Breast epithelium (tissue), 4 donors: Measurements from ENCODE around the gene SNX27. TPM values are rescaled to one million over a fixed set of nuclear protein-coding genes. Genes with fewer than 3 reads are reported as not detected.
A peak's percentile ranks its signal among the peaks of the same experiment; 100 is the strongest.

ENCODE experiments used
- DNase-seq, 2 donors: peaks; one replicate each; pipeline ENCODE4 v3.0.0-alpha.2; 2019; ENCODE audit warnings: low spot score in 2 of 2
- H3K27ac ChIP-seq, 2 donors: fragments of 200-600 bp; sonication (generic) in 1 of 2; one replicate each; pipeline ENCODE4 v1.5.1; 2016 to 2019; ENCODE audit warnings: mild to moderate bottlenecking in 1 of 2
- H3K27me3 ChIP-seq, 2 donors: fragments of 200-600 bp; sonication (generic) in 1 of 2; one replicate each; pipeline versions ENCODE4 v1.5.1 to v1.6.0; 2017 to 2019; ENCODE audit warnings: control low read depth in 1 of 2, mild to moderate bottlenecking in 1 of 2
- H3K36me3 ChIP-seq: fragments of 200-600 bp; one replicate; pipeline ENCODE4 v1.5.1; 2019
- H3K4me1 ChIP-seq, 2 donors: fragments of 200-600 bp; sonication (generic); one replicate each; pipeline ENCODE4 v1.5.1; 2016 to 2019; ENCODE audit warnings: control low read depth in 1 of 2
- H3K4me3 ChIP-seq, 3 donors: fragments of 200-600 bp; sonication (generic); 1 replicate in 2 of 3; 2 replicates in 1 of 3; pipeline ENCODE4 v1.5.1; 2016 to 2019; ENCODE audit warnings: mild to moderate bottlenecking in 3 of 3, moderate library complexity in 2 of 3
- H3K9me3 ChIP-seq, 2 donors: fragments of 200-600 bp; sonication (generic) in 1 of 2; one replicate each; pipeline ENCODE4 v1.5.1; 2016 to 2019; ENCODE audit warnings: control low read depth in 1 of 2
- POLR2A ChIP-seq: fragments of 450-650 bp; IDR thresholded peaks from one replicate; pipeline ENCODE4 v1.6.1; 2016; ENCODE audit warnings: antibody characterized with exemption, mild to moderate bottlenecking, moderate library complexity
- POLR2AphosphoS5 ChIP-seq, 3 donors: sonication (generic); formaldehyde crosslinking; IDR thresholded peaks; one replicate each; pipeline ENCODE4 v1.6.1; 2017; ENCODE audit warnings: antibody characterized with exemption in 3 of 3
- intact Hi-C: fragments of 100-400 bp; cut with DNase I; formaldehyde crosslinking; loops from one replicate; pipeline ENCODE4 v1.15.1; 2023; ENCODE audit warnings: low total_unique reads
- total RNA-seq, 3 donors: library from RNA; depleted of rRNA; stranded (reverse); fragments of >200 nt; gene quantifications; one replicate each; pipeline ENCODE4 v1.1.0, GENCODE V29; 2016
- TF ChIP-seq, protein P1 (sequence below), 3 donors: fragments of 450-650 bp; IDR thresholded peaks; one replicate each; pipeline ENCODE4 v1.5.1; 2016 to 2017; ENCODE audit warnings: antibody characterized with exemption in 3 of 3, mild to moderate bottlenecking in 3 of 3, moderate library complexity in 3 of 3

Gene SNX27
- total RNA-seq, 3 donors from 2014 or later, result 41.3 to 46.8 (median 43.6) TPM

- Histone ChIP-seq H3K4me3 (no peak overlapping the region), H3K36me3 (no peaks in the 10 kb centered on the region), H3K4me1 (no peaks in the 10 kb centered on the region), H3K27me3 (no peaks in the 10 kb centered on the region), H3K9me3 (no peaks in the 10 kb centered on the region), H3K27ac (no peak overlapping the region)
- intact Hi-C loops, result no loop called here
- DNase-seq, result no peak
- TF ChIP-seq POLR2A (no peak), POLR2AphosphoS5 (IDR thresholded peaks at IDR 0.05) (no peak)
- TF ChIP-seq, protein P1, sequence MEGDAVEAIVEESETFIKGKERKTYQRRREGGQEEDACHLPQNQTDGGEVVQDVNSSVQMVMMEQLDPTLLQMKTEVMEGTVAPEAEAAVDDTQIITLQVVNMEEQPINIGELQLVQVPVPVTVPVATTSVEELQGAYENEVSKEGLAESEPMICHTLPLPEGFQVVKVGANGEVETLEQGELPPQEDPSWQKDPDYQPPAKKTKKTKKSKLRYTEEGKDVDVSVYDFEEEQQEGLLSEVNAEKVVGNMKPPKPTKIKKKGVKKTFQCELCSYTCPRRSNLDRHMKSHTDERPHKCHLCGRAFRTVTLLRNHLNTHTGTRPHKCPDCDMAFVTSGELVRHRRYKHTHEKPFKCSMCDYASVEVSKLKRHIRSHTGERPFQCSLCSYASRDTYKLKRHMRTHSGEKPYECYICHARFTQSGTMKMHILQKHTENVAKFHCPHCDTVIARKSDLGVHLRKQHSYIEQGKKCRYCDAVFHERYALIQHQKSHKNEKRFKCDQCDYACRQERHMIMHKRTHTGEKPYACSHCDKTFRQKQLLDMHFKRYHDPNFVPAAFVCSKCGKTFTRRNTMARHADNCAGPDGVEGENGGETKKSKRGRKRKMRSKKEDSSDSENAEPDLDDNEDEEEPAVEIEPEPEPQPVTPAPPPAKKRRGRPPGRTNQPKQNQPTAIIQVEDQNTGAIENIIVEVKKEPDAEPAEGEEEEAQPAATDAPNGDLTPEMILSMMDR (IDR thresholded peaks at IDR 0.05), result no peak
Measured at GRCh38 chr1:151705753-151706463, 94.1 kb downstream of the SNX27 start.

DNA sequence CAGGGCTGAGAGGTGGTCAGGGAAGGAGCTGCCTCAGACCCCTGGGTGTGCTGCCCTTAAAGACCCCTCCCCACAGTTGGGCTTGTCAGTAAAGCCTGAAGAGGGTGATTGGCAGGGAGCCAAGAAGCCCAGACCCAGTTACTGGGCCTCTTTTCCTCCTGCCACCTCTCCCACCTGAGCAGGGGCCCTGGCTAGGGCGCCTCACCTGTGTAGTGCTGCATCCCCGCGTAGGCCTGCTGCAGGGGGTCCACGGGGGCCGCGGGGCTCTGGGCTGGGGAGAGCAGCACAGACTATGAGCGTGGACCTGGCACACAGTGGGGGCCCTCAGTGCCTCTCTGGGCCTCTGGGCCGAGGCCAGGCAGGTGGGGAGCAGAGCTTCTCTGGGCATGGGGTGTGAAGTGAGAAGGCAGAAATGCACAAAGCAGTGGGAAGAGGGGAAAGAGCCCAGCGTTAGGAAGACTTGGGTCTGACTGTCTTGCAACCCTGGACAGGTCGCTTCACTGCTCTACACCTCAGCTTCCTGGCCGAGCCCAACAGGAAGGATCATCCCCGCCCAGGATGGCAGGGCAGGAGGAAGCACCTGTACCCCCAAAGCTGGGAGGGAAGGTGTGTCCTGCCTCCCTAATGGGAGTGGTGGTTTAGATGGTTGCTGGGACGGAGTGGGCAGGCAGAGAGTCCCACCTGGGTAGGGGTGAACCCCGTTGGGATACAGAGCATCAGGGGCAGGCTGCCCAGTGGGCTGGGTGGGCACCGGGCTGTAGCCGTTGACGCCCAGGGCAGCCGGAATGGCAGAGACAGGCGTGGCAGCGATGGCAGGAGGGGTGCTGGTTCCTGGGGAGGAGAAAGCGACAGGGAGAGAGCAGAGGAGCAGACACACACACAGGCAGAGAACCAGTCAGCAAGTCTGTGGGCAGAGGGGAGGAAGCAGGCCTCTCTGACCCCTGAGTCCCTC lies 94.9 kb downstream of the SNX27 start:
- Histone ChIP-seq H3K9me3 (no peaks in the 10 kb centered on the region), H3K27ac (no peak overlapping the region), H3K27me3 (no peaks in the 10 kb centered on the region), H3K4me3 (no peak overlapping the region), H3K4me1 (no peaks in the 10 kb centered on the region), H3K36me3 (no peaks in the 10 kb centered on the region)
- no peak for DNase-seq
- TF ChIP-seq POLR2AphosphoS5 (IDR thresholded peaks at IDR 0.05) (no peak), POLR2A (no peak)
- TF ChIP-seq, protein P1 (IDR thresholded peaks at IDR 0.05), result no peak
- intact Hi-C loops, result no loop called here

- DNase-seq, result peak in 1 of 2 donors; percentile 28
- H3K4me1 ChIP-seq, result no peaks in the 10 kb centered on the region
- H3K9me3 ChIP-seq, result no peaks in the 10 kb centered on the region
- TF ChIP-seq POLR2A, result no peak
- TF ChIP-seq POLR2AphosphoS5 (IDR thresholded peaks at IDR 0.05), result no peak
- TF ChIP-seq, protein P1 (IDR thresholded peaks at IDR 0.05), result no peak
- H3K36me3 ChIP-seq, result no peaks in the 10 kb centered on the region
- no peaks in the 10 kb centered on the region for H3K27me3 ChIP-seq
- H3K4me3 ChIP-seq, result no peak overlapping the region
- H3K27ac ChIP-seq, result no peak overlapping the region
- intact Hi-C loops, result no loop called here
Measured at GRCh38 chr1:151707541-151708065, 95.8 kb downstream of the SNX27 start.

- Histone ChIP-seq H3K4me3 (no peak overlapping the region), H3K4me1 (no peaks in the 10 kb centered on the region)
Measured at GRCh38 chr1:151708891-151709290, 97.0 kb downstream of the SNX27 start.

More at GRCh38 chr1:151708891-151709290, 97.0 kb downstream of the SNX27 start:
- H3K27ac ChIP-seq, result no peak overlapping the region
- no peaks in the 10 kb centered on the region for H3K9me3 ChIP-seq
- H3K36me3 ChIP-seq, result no peaks in the 10 kb centered on the region
- H3K27me3 ChIP-seq, result no peaks in the 10 kb centered on the region
- DNase-seq, result no peak
- TF ChIP-seq POLR2A, result no peak
- no peak for TF ChIP-seq POLR2AphosphoS5 (IDR thresholded peaks at IDR 0.05)
- TF ChIP-seq, protein P1 (IDR thresholded peaks at IDR 0.05), result no peak
- intact Hi-C loops, result no loop called here
